Activated T-cell treated with anti-CD3 and anti-CD28 coated beads, Interleukin-2, amount 50 U/mL, for 24 hours (primary cell): Measurements from ENCODE around the gene GPR18.

Source experiments
- DNase-seq: peaks from one replicate; pipeline ENCODE4 v3.0.0-alpha.2; 2020
- H3K27ac Mint-ChIP-seq: 2 replicates; pipeline ENCODE4 v1.8.0; 2020; ENCODE audit warnings: mild to moderate bottlenecking, mixed read lengths
- H3K27me3 Mint-ChIP-seq: 2 replicates; pipeline ENCODE4 v1.8.0; 2020; ENCODE audit warnings: mixed read lengths
- H3K36me3 Mint-ChIP-seq: 2 replicates; pipeline ENCODE4 v1.8.0; 2020; ENCODE audit warnings: low read depth, mixed read lengths
- H3K4me1 Mint-ChIP-seq: 2 replicates; pipeline ENCODE4 v1.8.0; 2020; ENCODE audit warnings: low read depth, mixed read lengths
- H3K4me3 Mint-ChIP-seq: 2 replicates; pipeline ENCODE4 v1.8.0; 2020; ENCODE audit warnings: mild to moderate bottlenecking, moderate library complexity, mixed read lengths
- H3K9me3 Mint-ChIP-seq: 2 replicates; pipeline ENCODE4 v1.8.0; 2020; ENCODE audit warnings: mixed read lengths

The GPR18 gene

DNA sequence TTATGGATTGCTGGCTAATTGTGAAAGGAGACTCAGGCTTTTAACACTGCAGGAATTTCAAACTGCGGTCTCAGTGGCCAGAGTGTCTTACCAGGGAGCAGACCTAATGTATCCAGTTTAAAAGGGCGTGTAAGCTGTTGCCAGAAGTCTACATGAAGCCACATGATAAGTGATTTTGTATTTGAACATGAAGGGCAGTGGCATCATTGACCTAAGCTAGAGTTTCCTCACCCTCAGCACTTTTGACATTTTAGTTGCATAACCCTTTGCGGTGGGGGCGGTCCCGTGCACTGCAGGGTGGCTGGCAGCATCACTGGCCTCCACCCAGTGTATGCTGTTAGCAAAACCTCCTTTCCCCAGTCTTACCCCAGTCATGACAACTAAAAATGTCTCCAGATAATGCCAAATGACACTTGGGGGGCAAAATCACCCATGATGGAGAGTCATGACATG lies 23.7 kb upstream of the GPR18 start:
- H3K36me3 Mint-ChIP-seq = peaks cover 59% of the 10 kb centered on the region
- DNase-seq = no peak
- H3K9me3 Mint-ChIP-seq = no peaks in the 10 kb centered on the region
- no peak overlapping the region for H3K4me3 Mint-ChIP-seq
- no peaks in the 10 kb centered on the region for H3K27me3 Mint-ChIP-seq
- H3K4me1 Mint-ChIP-seq = peaks cover 90% of the 10 kb centered on the region
- peak overlapping the region; percentile 78 for H3K27ac Mint-ChIP-seq

DNA sequence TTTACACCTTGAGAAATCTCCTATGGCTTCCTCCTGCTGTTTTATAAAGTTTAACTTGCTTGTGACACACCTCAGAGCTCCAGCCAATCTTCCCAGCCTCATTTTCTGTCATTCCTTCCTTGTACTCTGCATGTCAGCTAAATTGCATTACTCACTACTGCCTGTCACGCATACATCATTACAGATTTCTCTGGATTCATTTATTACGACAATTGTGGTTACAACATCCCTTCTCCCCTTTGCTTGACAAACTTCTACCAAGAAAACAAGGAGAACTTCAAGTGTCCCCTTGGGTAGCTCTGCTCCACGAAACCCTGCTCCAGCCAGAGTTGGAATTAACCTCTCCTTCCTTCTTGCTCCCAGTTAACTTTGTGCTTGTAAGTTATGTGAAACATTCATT lies 22.0 kb upstream of the GPR18 start:
- Mint-ChIP-seq H3K4me3 (no peak overlapping the region), H3K9me3 (no peaks in the 10 kb centered on the region), H3K4me1 (peaks cover 91% of the 10 kb centered on the region), H3K27ac (peak overlapping the region; percentile 4), H3K36me3 (peaks cover 60% of the 10 kb centered on the region), H3K27me3 (no peaks in the 10 kb centered on the region)
- DNase-seq = no peak

GRCh38 chr13:99279637-99280036 lies 21.5 kb upstream of the GPR18 start:
- H3K4me3 Mint-ChIP-seq = no peak overlapping the region
- peaks cover 92% of the 10 kb centered on the region for H3K4me1 Mint-ChIP-seq
- no peaks in the 10 kb centered on the region for H3K27me3 Mint-ChIP-seq
- H3K27ac Mint-ChIP-seq = peak overlapping the region; percentile 4
- H3K9me3 Mint-ChIP-seq = no peaks in the 10 kb centered on the region
- DNase-seq = no peak
- peaks cover 63% of the 10 kb centered on the region for H3K36me3 Mint-ChIP-seq

GRCh38 chr13:99278843-99279242 lies 20.7 kb upstream of the GPR18 start:
- Mint-ChIP-seq H3K9me3 (no peaks in the 10 kb centered on the region), H3K36me3 (peaks cover 65% of the 10 kb centered on the region), H3K27me3 (no peaks in the 10 kb centered on the region), H3K27ac (no peak overlapping the region), H3K4me3 (no peak overlapping the region), H3K4me1 (peaks cover 92% of the 10 kb centered on the region)
- no peak for DNase-seq

DNA sequence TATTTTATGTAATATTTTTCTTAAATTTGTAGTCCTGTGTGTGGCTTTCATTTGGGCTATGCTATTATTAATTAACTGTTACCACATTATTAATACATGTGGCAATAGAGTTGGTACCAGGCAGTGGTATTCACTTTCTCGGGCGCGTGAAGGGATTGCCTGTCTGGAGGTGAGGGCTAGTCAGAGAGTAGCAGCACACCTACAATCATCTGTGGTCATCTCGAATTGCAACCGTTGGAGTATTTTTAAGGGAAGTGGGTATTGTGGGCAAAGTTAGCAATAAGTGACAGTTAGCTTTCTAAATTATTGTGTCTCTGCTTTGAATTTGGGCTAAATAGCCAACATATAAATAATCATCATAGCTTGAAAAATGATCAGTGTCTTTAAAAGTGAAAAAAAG lies 20.0 kb upstream of the GPR18 start:
- no peaks in the 10 kb centered on the region for H3K9me3 Mint-ChIP-seq
- no peak overlapping the region for H3K27ac Mint-ChIP-seq
- peaks cover 70% of the 10 kb centered on the region for H3K36me3 Mint-ChIP-seq
- no peak for DNase-seq
- no peak overlapping the region for H3K4me3 Mint-ChIP-seq
- H3K27me3 Mint-ChIP-seq = no peaks in the 10 kb centered on the region
- H3K4me1 Mint-ChIP-seq = peaks cover 94% of the 10 kb centered on the region

DNA sequence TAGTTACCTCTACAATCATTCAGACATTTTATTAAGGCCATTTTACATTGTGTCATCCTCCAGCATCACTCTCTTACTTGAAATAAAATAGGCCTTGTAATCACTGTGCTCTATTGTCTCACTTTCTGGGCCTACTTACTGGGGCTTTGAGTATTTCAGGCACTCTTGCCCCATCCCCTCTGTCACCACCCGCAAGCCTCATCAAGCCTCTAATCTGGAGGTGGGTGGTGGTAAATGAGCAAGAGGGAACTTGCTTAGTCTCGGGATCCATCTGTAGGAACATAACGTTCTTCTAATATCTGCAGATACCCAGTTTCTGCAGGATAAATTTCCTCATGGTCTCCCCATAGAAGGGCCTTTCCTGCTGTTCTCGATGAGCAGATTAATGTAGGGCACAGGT lies 19.4 kb upstream of the GPR18 start:
- Mint-ChIP-seq H3K27ac (peak overlapping the region; percentile 39), H3K9me3 (peaks cover 2% of the 10 kb centered on the region), H3K27me3 (no peaks in the 10 kb centered on the region), H3K4me3 (no peak overlapping the region), H3K36me3 (peaks cover 74% of the 10 kb centered on the region), H3K4me1 (peaks cover 93% of the 10 kb centered on the region)
- DNase-seq = no peak

DNA sequence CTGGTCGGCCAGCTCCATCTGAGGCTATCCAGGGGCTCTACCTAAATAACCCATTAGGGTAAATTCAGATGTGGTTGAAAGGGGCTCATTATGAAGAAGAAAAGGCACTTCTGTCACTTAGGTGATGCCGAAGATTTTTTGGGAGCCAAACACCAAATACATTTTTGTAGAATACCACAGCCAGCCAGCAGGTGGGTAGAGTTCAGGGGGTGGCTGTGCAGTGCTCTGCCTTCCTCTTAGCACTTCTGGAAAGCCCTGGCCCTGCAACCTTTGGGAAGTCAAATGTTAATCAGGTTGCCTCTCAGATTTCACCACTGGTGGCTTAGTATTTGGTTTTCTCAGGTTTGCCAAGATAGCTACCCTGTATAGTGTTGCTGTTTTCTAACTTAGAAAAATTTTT lies 18.5 kb upstream of the GPR18 start:
- Mint-ChIP-seq H3K27ac (peak overlapping the region; percentile 88), H3K36me3 (peaks cover 79% of the 10 kb centered on the region), H3K27me3 (no peaks in the 10 kb centered on the region), H3K9me3 (peaks cover 8% of the 10 kb centered on the region), H3K4me1 (peaks cover 93% of the 10 kb centered on the region), H3K4me3 (no peak overlapping the region)
- no peak for DNase-seq

DNA sequence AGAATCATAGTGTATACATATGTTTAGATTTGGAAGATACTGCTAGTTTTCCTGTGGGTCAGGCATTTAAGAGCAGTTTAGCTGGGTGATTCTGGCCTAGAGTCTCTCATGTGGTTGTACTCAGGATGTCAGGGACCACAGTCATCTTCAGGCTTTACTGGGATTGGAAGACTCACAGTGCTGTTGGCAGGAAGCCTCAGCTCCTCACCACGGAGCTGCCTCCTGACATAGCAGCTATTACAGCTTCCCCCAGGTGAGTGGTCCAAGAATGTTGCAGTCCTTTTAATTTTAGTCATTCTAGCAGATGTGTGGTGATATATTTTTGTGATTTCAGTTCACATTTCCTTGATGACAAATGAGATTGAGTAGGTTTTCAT lies 16.9 kb upstream of the GPR18 start:
- H3K27me3 Mint-ChIP-seq = no peaks in the 10 kb centered on the region
- peaks cover 8% of the 10 kb centered on the region for H3K9me3 Mint-ChIP-seq
- H3K4me1 Mint-ChIP-seq = peaks cover 93% of the 10 kb centered on the region
- DNase-seq = no peak
- no peak overlapping the region for H3K4me3 Mint-ChIP-seq
- H3K27ac Mint-ChIP-seq = peak overlapping the region; percentile 88
- peaks cover 79% of the 10 kb centered on the region for H3K36me3 Mint-ChIP-seq

GRCh38 chr13:99273128-99273527 lies 14.9 kb upstream of the GPR18 start:
- Mint-ChIP-seq H3K9me3 (peaks cover 8% of the 10 kb centered on the region), H3K27me3 (no peaks in the 10 kb centered on the region), H3K27ac (peak overlapping the region; percentile 70), H3K4me1 (peaks cover 88% of the 10 kb centered on the region), H3K36me3 (peaks cover 70% of the 10 kb centered on the region), H3K4me3 (no peak overlapping the region)
- no peak for DNase-seq

- H3K27ac Mint-ChIP-seq = peak overlapping the region; percentile 83
- peaks cover 71% of the 10 kb centered on the region for H3K36me3 Mint-ChIP-seq
- no peaks in the 10 kb centered on the region for H3K27me3 Mint-ChIP-seq
- peaks cover 8% of the 10 kb centered on the region for H3K9me3 Mint-ChIP-seq
- H3K4me3 Mint-ChIP-seq = no peak overlapping the region
- DNase-seq = no peak
- peaks cover 82% of the 10 kb centered on the region for H3K4me1 Mint-ChIP-seq
Observed at GRCh38 chr13:99272481-99272880, 14.3 kb upstream of the GPR18 start.

DNA sequence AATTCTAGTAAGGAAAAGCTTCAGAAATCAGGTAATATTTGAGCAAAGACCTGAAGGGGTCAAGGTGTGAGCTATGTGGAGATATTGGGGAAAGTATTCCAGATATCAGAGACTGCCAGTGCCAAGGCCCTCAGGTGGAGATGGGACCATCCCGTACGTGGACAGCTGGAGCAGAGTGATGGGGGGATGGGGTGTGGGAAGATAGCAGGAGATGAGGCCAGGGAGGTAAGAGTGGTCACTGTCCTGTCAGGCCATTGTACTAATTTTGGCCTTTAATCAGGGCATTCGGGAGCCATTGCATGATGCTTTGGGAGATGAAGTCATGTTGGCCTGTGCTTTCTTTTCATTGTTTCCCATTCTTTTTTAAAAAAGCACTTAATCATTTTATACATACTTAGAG lies 13.1 kb upstream of the GPR18 start:
- Mint-ChIP-seq H3K27ac (peak overlapping the region; percentile 51), H3K4me1 (peaks cover 80% of the 10 kb centered on the region), H3K4me3 (no peak overlapping the region), H3K36me3 (peaks cover 70% of the 10 kb centered on the region), H3K9me3 (peaks cover 8% of the 10 kb centered on the region), H3K27me3 (no peaks in the 10 kb centered on the region)
- no peak for DNase-seq

GRCh38 chr13:99270518-99270917 lies 12.3 kb upstream of the GPR18 start:
- peaks cover 79% of the 10 kb centered on the region for H3K4me1 Mint-ChIP-seq
- no peak overlapping the region for H3K4me3 Mint-ChIP-seq
- H3K27ac Mint-ChIP-seq = peak overlapping the region; percentile 71
- peaks cover 8% of the 10 kb centered on the region for H3K9me3 Mint-ChIP-seq
- DNase-seq = no peak
- no peaks in the 10 kb centered on the region for H3K27me3 Mint-ChIP-seq
- peaks cover 69% of the 10 kb centered on the region for H3K36me3 Mint-ChIP-seq

- peaks cover 8% of the 10 kb centered on the region for H3K9me3 Mint-ChIP-seq
- no peak for DNase-seq
- H3K4me3 Mint-ChIP-seq = no peak overlapping the region
- peaks cover 71% of the 10 kb centered on the region for H3K36me3 Mint-ChIP-seq
- H3K27me3 Mint-ChIP-seq = no peaks in the 10 kb centered on the region
- H3K4me1 Mint-ChIP-seq = peaks cover 79% of the 10 kb centered on the region
- H3K27ac Mint-ChIP-seq = peak overlapping the region; percentile 71
Observed at GRCh38 chr13:99269627-99270241, 11.6 kb upstream of the GPR18 start.

DNA sequence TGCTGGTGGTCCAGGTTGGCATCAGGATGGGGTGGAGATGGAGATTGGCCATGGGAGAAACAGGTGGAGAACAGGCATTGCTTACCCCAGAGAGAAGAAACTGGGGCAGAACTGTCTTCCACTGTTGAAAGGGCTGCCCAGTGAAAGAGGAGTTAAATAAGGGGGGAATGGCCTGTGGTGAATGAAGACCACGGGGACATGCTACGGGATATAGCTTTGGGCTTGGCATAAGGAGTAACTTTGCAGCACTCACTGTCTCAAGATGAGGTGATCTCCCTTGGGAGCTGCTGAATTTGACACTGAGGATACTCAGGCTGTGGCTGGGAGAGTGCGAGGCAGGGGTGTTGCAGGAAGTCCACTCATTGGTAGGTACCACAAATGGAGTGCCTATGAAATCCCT lies 10.6 kb upstream of the GPR18 start:
- Mint-ChIP-seq H3K4me1 (peaks cover 79% of the 10 kb centered on the region), H3K27me3 (no peaks in the 10 kb centered on the region), H3K4me3 (no peak overlapping the region), H3K9me3 (peaks cover 8% of the 10 kb centered on the region), H3K27ac (peak overlapping the region; percentile 39), H3K36me3 (peaks cover 70% of the 10 kb centered on the region)
- no peak for DNase-seq

- Mint-ChIP-seq H3K4me1 (peaks cover 80% of the 10 kb centered on the region), H3K27ac (peak overlapping the region; percentile 55), H3K36me3 (peaks cover 72% of the 10 kb centered on the region), H3K9me3 (peaks cover 8% of the 10 kb centered on the region), H3K27me3 (no peaks in the 10 kb centered on the region), H3K4me3 (no peak overlapping the region)
- DNase-seq = no peak
Observed at GRCh38 chr13:99267927-99268326, 9.7 kb upstream of the GPR18 start.

DNA sequence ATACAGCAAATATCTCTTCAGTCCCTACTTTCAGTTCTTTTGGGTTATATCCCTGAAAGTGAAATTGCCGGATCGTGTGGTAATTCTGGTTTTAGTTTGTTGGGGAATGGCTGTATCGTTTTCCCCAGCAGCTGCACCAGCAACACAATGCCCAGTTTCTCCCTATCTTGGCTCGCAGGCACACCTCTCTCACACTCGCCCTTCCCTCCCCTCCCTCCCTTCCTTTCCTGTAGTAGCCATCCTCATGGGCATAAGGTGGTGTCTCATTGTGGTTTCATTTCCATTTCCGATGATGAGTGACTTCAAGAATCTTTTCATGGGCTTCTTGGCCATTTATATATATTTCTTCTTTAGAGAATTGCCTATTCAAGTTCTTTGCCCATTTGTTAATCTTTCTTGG lies 8.6 kb upstream of the GPR18 start:
- H3K27ac Mint-ChIP-seq = no peak overlapping the region
- H3K36me3 Mint-ChIP-seq = peaks cover 64% of the 10 kb centered on the region
- no peak overlapping the region for H3K4me3 Mint-ChIP-seq
- DNase-seq = no peak
- no peaks in the 10 kb centered on the region for H3K27me3 Mint-ChIP-seq
- peaks cover 76% of the 10 kb centered on the region for H3K4me1 Mint-ChIP-seq
- H3K9me3 Mint-ChIP-seq = no peaks in the 10 kb centered on the region
